Ascending aorta (tissue), 2 donors: ENCODE data around the gene ZNF599. TPM values are rescaled to one million over a fixed set of nuclear protein-coding genes. Genes with fewer than 3 reads are reported as not detected.

Experiments used
- DNase-seq, 2 donors: peaks; one replicate each; pipeline ENCODE4 v3.0.0-alpha.2; 2019; ENCODE audit warnings: low spot score in 2 of 2
- H3K27ac ChIP-seq, 2 donors: fragments of 200-600 bp; sonication (generic); one replicate each; pipeline ENCODE4 v1.5.1; 2016 to 2017; ENCODE audit warnings: mild to moderate bottlenecking in 1 of 2
- H3K27me3 ChIP-seq: fragments of 200-600 bp; sonication (generic); one replicate; pipeline ENCODE4 v1.5.1; 2017
- H3K36me3 ChIP-seq, 2 donors: fragments of 200-600 bp; sonication (generic); one replicate each; pipeline ENCODE4 v1.5.1; 2016
- H3K4me1 ChIP-seq, 2 donors: fragments of 200-600 bp; sonication (generic); one replicate each; pipeline ENCODE4 v1.5.1; 2016 to 2017; ENCODE audit warnings: mild to moderate bottlenecking in 1 of 2
- H3K4me3 ChIP-seq, 2 donors: fragments of 200-600 bp; sonication (generic); one replicate each; pipeline ENCODE4 v1.5.1; 2016 to 2017; ENCODE audit warnings: mild to moderate bottlenecking in 1 of 2
- H3K9me3 ChIP-seq, 2 donors: fragments of 200-600 bp; sonication (generic); one replicate each; pipeline ENCODE4 v1.5.1; 2016
- CTCF ChIP-seq, 3 experiments: fragments of 200-600 bp in 2 of 3; fragments of 450-650 bp in 1 of 3; sonication (generic) in 2 of 3; IDR thresholded peaks; one replicate each; pipeline ENCODE4 v1.5.1; 2016 to 2019; ENCODE audit warnings: antibody characterized with exemption in 3 of 3, mild to moderate bottlenecking in 1 of 3, moderate library complexity in 1 of 3
- intact Hi-C: fragments of 100-400 bp; cut with DNase I; formaldehyde crosslinking; loops from one replicate; pipeline ENCODE4 v1.15.1; 2023
- total RNA-seq: library from RNA; depleted of rRNA; stranded (reverse); fragments of >200 nt; gene quantifications from one replicate; pipeline ENCODE4 v1.1.0, GENCODE V29; 2016

Gene ZNF599
- total RNA-seq, 1 donor from 2014 or later: 2.2 TPM

GRCh38 chr19:34715357-34715756 lies 57.7 kb downstream of the ZNF599 start:
- H3K4me3 ChIP-seq: no peak overlapping the region
- H3K27ac ChIP-seq: no peak overlapping the region
- TF ChIP-seq CTCF (IDR thresholded peaks at IDR 0.05): no peak
- H3K9me3 ChIP-seq: no peaks in the 10 kb centered on the region
- no peaks in the 10 kb centered on the region for H3K27me3 ChIP-seq
- H3K36me3 ChIP-seq: no peaks in the 10 kb centered on the region
- no peak for DNase-seq
- H3K4me1 ChIP-seq: no peaks in the 10 kb centered on the region
- intact Hi-C loops: no loop called here

GRCh38 chr19:34713262-34713637 lies 59.8 kb downstream of the ZNF599 start:
- TF ChIP-seq CTCF (IDR thresholded peaks at IDR 0.05): no peak
- no peak overlapping the region for H3K27ac ChIP-seq
- H3K9me3 ChIP-seq: no peaks in the 10 kb centered on the region
- intact Hi-C loops: no loop called here
- no peak overlapping the region for H3K4me3 ChIP-seq
- H3K4me1 ChIP-seq: no peaks in the 10 kb centered on the region
- no peak for DNase-seq
- H3K36me3 ChIP-seq: no peaks in the 10 kb centered on the region
- H3K27me3 ChIP-seq: no peaks in the 10 kb centered on the region

GRCh38 chr19:34712395-34713261 lies 60.4 kb downstream of the ZNF599 start:
- Histone ChIP-seq H3K9me3 (no peaks in the 10 kb centered on the region), H3K4me1 (no peaks in the 10 kb centered on the region), H3K27ac (no peak overlapping the region), H3K27me3 (no peaks in the 10 kb centered on the region), H3K4me3 (no peak overlapping the region), H3K36me3 (no peaks in the 10 kb centered on the region)
- peak; percentile 57 to 79 (median 61) for TF ChIP-seq CTCF (IDR thresholded peaks at IDR 0.05)
- peak in 1 of 2 donors; percentile 67 for DNase-seq
- intact Hi-C loops: loop anchor here (1.0 kb wide), 2 partner anchors 73 to 211 kb away; no protein-coding TSS in a partner anchor

- intact Hi-C loops: loop anchor here (1.0 kb wide), 2 partner anchors 73 to 211 kb away; no protein-coding TSS in a partner anchor
- no peak for TF ChIP-seq CTCF (IDR thresholded peaks at IDR 0.05)
- H3K4me1 ChIP-seq: no peaks in the 10 kb centered on the region
- H3K27me3 ChIP-seq: no peaks in the 10 kb centered on the region
- H3K36me3 ChIP-seq: no peaks in the 10 kb centered on the region
- H3K27ac ChIP-seq: no peak overlapping the region
- no peak for DNase-seq
- no peaks in the 10 kb centered on the region for H3K9me3 ChIP-seq
- H3K4me3 ChIP-seq: no peak overlapping the region
These were observed 61.1 kb downstream of the ZNF599 start for GRCh38 chr19:34711890-34712289.

Other genes starting within 250 kb of the ZNF599 start
- not detected for gene SCGB2B2, start 96.1 kb downstream of the ZNF599 start, total RNA-seq
- 42.0 TPM for gene ZNF302, start 95.5 kb downstream of the ZNF599 start, total RNA-seq
- 1.9 TPM for gene ZNF181, start 39.0 kb downstream of the ZNF599 start, total RNA-seq
- gene ZNF30, start 153.7 kb upstream of the ZNF599 start, total RNA-seq: 11.8 TPM
- gene ZNF792, start 191.0 kb upstream of the ZNF599 start, total RNA-seq: 10.4 TPM
- 103 TPM for gene GRAMD1A, start 227.1 kb upstream of the ZNF599 start, total RNA-seq